Astrocyte (in vitro differentiated cells and primary cell): ENCODE data around the gene FAM3B. TPM values are rescaled to one million over a fixed set of nuclear protein-coding genes. Genes with fewer than 3 reads are reported as not detected.

ENCODE experiments used
- DNase-seq: peaks from one replicate; pipeline ENCODE4 v3.0.0-alpha.2; 2010; ENCODE audit warnings: low read depth
- FAIRE-seq: peaks from 2 replicates; lab custom pipeline; 2011; peaks lifted over from hg19 to GRCh38; lab: Jason Lieb, UNC
- H2AFZ ChIP-seq: 2 replicates; pipeline ENCODE4 v1.6.0; 2012; ENCODE audit warnings: low read depth, low read length, inconsistent platforms
- H3K27ac ChIP-seq: 2 replicates; pipeline ENCODE4 v1.5.1; 2011; ENCODE audit warnings: low read depth, low read length, inconsistent platforms
- H3K27me3 ChIP-seq: 2 replicates; pipeline ENCODE4 v1.6.0; 2011; ENCODE audit warnings: low read length, inconsistent platforms; ENCODE audit not compliant: insufficient read depth
- H3K36me3 ChIP-seq: 2 replicates; pipeline ENCODE4 v1.5.1; 2011; ENCODE audit warnings: low read length, inconsistent platforms; ENCODE audit not compliant: insufficient read depth
- H3K4me1 ChIP-seq: 2 replicates; pipeline ENCODE4 v1.5.1; 2011; ENCODE audit warnings: low read length, inconsistent platforms; ENCODE audit not compliant: insufficient read depth
- H3K4me2 ChIP-seq: 2 replicates; pipeline ENCODE4 v1.6.0; 2012; ENCODE audit warnings: low read length, inconsistent platforms
- H3K4me3 ChIP-seq: 2 replicates; pipeline ENCODE4 v1.5.1; 2011; ENCODE audit warnings: low read depth, mild to moderate bottlenecking, low read length, inconsistent platforms; ENCODE audit not compliant: insufficient read depth
- H3K79me2 ChIP-seq: 2 replicates; pipeline ENCODE4 v1.6.0; 2012; ENCODE audit warnings: mild to moderate bottlenecking, low read length, inconsistent platforms; ENCODE audit not compliant: insufficient read depth
- H3K9ac ChIP-seq: 2 replicates; pipeline ENCODE4 v1.6.0; 2012; ENCODE audit warnings: mild to moderate bottlenecking, low read length, inconsistent platforms
- H3K9me3 ChIP-seq: 2 replicates; pipeline ENCODE4 v1.5.1; 2012; ENCODE audit warnings: low read depth, mild to moderate bottlenecking, low read length, inconsistent platforms; ENCODE audit not compliant: insufficient read depth
- H4K20me1 ChIP-seq: 2 replicates; pipeline ENCODE4 v1.6.0; 2012; ENCODE audit warnings: low read length, inconsistent platforms; ENCODE audit not compliant: insufficient read depth
- H3K27ac Mint-ChIP-seq: one replicate; pipeline ENCODE4 v1.8.0; 2021; ENCODE audit warnings: mild to moderate bottlenecking, mixed read lengths; ENCODE audit not compliant: unreplicated experiment
- H3K27me3 Mint-ChIP-seq: one replicate; pipeline ENCODE4 v1.8.0; 2021; ENCODE audit warnings: low read depth, mixed read lengths; ENCODE audit not compliant: unreplicated experiment
- H3K36me3 Mint-ChIP-seq: one replicate; pipeline ENCODE4 v1.8.0; 2021; ENCODE audit warnings: low read depth, mixed read lengths; ENCODE audit not compliant: unreplicated experiment
- H3K4me1 Mint-ChIP-seq: one replicate; pipeline ENCODE4 v1.8.0; 2021; ENCODE audit warnings: low read depth, mixed read lengths; ENCODE audit not compliant: unreplicated experiment
- H3K4me3 Mint-ChIP-seq: one replicate; pipeline ENCODE4 v1.8.0; 2021; ENCODE audit warnings: mild to moderate bottlenecking, moderate library complexity, mixed read lengths; ENCODE audit not compliant: unreplicated experiment
- H3K9me3 Mint-ChIP-seq: one replicate; pipeline ENCODE4 v1.8.0; 2021; ENCODE audit warnings: mild to moderate bottlenecking, mixed read lengths; ENCODE audit not compliant: unreplicated experiment
- EZH2 ChIP-seq: IDR thresholded peaks from 2 replicates; pipeline ENCODE4 v1.6.1; 2012; ENCODE audit warnings: mild to moderate bottlenecking, low read length, inconsistent platforms; ENCODE audit not compliant: insufficient read depth
- total RNA-seq: library from RNA; stranded (reverse); gene quantifications from 2 replicates; pipeline ENCODE4 v1.2.1, GENCODE V29; 2021
- TF ChIP-seq, protein P1 (sequence below): IDR thresholded peaks from 2 replicates; pipeline ENCODE4 v1.5.1; 2011; ENCODE audit warnings: low read depth, mild to moderate bottlenecking, inconsistent platforms, low read length, moderate library complexity; ENCODE audit not compliant: insufficient read depth

Gene FAM3B
- total RNA-seq, 1 donor from 2014 or later, result not detected

DNA sequence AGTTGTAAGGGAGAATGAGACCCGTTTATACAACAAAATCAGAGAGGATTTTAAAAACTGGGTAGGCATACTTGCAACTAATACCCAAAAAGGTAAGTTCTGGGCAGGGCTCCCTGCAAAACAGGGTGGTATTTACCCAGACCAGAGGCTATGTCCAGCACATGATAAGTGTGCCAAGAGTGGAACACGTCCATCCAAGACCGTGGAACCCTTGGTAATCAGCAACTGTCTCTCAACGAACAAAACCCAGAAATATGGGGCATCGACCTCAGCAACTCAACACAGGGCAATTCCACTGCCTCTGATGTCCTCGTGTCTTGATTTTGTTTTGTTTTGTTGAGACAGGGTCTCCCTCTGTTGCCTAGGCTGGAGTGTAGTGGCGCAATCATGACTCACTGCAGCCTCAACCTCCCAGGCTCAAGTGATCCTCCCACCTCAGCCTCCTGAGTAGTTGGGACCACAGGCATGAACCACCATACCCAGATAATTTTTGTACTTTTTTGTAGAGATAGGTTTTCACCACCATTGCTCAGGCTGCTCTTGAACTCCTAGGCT, 82.7 kb downstream of the FAM3B start:
- H3K36me3 ChIP-seq, result no peaks in the 10 kb centered on the region
- no peaks in the 10 kb centered on the region for H3K79me2 ChIP-seq
- no peak overlapping the region for H3K4me3 ChIP-seq
- H3K4me3 Mint-ChIP-seq, result no peak overlapping the region
- H3K27ac Mint-ChIP-seq, result no peak overlapping the region
- H2AFZ ChIP-seq, result no peak overlapping the region
- H3K4me1 ChIP-seq, result no peaks in the 10 kb centered on the region
- peaks cover 6% of the 10 kb centered on the region for H3K9me3 Mint-ChIP-seq
- DNase-seq, result no peak
- peaks cover 11% of the 10 kb centered on the region for H3K27me3 ChIP-seq
- no peak overlapping the region for H3K4me2 ChIP-seq
- no peak for TF ChIP-seq EZH2
- TF ChIP-seq, protein P1, sequence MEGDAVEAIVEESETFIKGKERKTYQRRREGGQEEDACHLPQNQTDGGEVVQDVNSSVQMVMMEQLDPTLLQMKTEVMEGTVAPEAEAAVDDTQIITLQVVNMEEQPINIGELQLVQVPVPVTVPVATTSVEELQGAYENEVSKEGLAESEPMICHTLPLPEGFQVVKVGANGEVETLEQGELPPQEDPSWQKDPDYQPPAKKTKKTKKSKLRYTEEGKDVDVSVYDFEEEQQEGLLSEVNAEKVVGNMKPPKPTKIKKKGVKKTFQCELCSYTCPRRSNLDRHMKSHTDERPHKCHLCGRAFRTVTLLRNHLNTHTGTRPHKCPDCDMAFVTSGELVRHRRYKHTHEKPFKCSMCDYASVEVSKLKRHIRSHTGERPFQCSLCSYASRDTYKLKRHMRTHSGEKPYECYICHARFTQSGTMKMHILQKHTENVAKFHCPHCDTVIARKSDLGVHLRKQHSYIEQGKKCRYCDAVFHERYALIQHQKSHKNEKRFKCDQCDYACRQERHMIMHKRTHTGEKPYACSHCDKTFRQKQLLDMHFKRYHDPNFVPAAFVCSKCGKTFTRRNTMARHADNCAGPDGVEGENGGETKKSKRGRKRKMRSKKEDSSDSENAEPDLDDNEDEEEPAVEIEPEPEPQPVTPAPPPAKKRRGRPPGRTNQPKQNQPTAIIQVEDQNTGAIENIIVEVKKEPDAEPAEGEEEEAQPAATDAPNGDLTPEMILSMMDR, result no peak
- peaks cover 24% of the 10 kb centered on the region for H3K36me3 Mint-ChIP-seq
- peaks cover 5% of the 10 kb centered on the region for H3K4me1 Mint-ChIP-seq
- H3K9ac ChIP-seq, result no peak overlapping the region
- H3K27me3 Mint-ChIP-seq, result peaks cover 26% of the 10 kb centered on the region
- no peaks in the 10 kb centered on the region for H4K20me1 ChIP-seq
- FAIRE-seq, result no peak
- no peaks in the 10 kb centered on the region for H3K9me3 ChIP-seq
- no peak overlapping the region for H3K27ac ChIP-seq

DNA sequence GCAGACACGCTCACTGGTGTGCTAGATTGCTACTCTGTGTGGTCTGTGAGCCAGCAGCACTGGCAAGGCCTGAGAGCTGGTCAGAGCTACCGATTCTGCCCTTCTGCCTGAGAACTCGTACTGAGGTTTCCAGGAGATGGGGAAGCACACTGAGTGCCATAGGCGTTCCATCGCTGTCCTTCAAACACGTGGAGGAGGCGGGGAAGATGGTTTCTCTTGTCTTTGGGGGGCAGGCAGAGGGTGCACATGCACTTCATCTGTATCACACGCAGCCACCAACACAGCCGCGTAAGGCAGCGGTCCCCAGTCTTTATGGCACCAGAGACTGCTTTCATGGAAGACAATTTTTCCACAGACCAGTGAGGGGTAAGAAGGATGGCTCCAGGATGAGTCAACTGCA, 85.6 kb downstream of the FAM3B start:
- Mint-ChIP-seq H3K9me3 (peaks cover 6% of the 10 kb centered on the region), H3K4me3 (no peak overlapping the region), H3K27me3 (peaks cover 16% of the 10 kb centered on the region), H3K36me3 (peaks cover 20% of the 10 kb centered on the region), H3K4me1 (no peaks in the 10 kb centered on the region), H3K27ac (no peak overlapping the region)
- Histone ChIP-seq H3K27ac (no peak overlapping the region), H3K4me2 (no peak overlapping the region), H3K79me2 (no peaks in the 10 kb centered on the region), H3K36me3 (no peaks in the 10 kb centered on the region), H3K9me3 (no peaks in the 10 kb centered on the region), H3K4me3 (no peak overlapping the region), H3K9ac (no peak overlapping the region), H3K27me3 (peaks cover 9% of the 10 kb centered on the region), H3K4me1 (no peaks in the 10 kb centered on the region), H4K20me1 (no peaks in the 10 kb centered on the region), H2AFZ (no peak overlapping the region)
- TF ChIP-seq, protein P1, result no peak
- TF ChIP-seq EZH2, result no peak
- FAIRE-seq (no peak), DNase-seq (no peak)

DNA sequence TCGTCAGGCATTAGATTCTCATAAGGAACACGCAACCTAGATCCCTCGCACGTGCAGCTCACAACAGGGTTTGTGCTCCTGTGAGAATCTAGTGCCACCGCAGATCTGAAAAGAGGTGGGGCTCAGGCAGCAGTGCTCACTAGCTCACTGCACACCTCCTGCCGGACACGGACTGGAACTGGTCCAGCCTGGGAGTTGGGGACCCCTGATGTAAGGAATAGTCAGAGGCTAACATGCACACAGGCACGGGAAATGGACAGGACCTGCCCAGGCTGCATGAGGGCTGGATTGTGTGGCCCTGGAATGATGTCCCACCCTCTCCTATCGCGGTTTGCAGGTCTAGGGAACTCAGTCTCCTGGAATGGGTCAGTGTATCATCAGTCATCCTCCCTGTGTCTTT, 86.2 kb downstream of the FAM3B start:
- no peak overlapping the region for H3K4me2 ChIP-seq
- H2AFZ ChIP-seq, result no peak overlapping the region
- Mint-ChIP-seq H3K27ac (no peak overlapping the region), H3K4me1 (no peaks in the 10 kb centered on the region), H3K36me3 (peaks cover 22% of the 10 kb centered on the region), H3K9me3 (peaks cover 6% of the 10 kb centered on the region), H3K27me3 (peaks cover 18% of the 10 kb centered on the region), H3K4me3 (no peak overlapping the region)
- FAIRE-seq (no peak), DNase-seq (no peak)
- no peaks in the 10 kb centered on the region for H4K20me1 ChIP-seq
- H3K79me2 ChIP-seq, result no peaks in the 10 kb centered on the region
- peaks cover 5% of the 10 kb centered on the region for H3K27me3 ChIP-seq
- H3K4me3 ChIP-seq, result no peak overlapping the region
- H3K4me1 ChIP-seq, result no peaks in the 10 kb centered on the region
- no peak for TF ChIP-seq EZH2
- TF ChIP-seq, protein P1, result no peak
- no peaks in the 10 kb centered on the region for H3K9me3 ChIP-seq
- no peak overlapping the region for H3K27ac ChIP-seq
- H3K9ac ChIP-seq, result no peak overlapping the region
- no peaks in the 10 kb centered on the region for H3K36me3 ChIP-seq
